ENCODE results near the gene REX1BD. TPM values are rescaled to one million over a fixed set of nuclear protein-coding genes. Genes with fewer than 3 reads are reported as not detected.

REX1BD gene
- polyA plus RNA-seq, 3 donors = 83.7 to 141 (median 122) TPM

GRCh38 chr19:18594824-18595373 lies 6.3 kb downstream of the REX1BD start:
- H3K27ac Mint-ChIP-seq = peak overlapping the region in 1 of 7 donors; percentile 23
- Histone ChIP-seq H3K27me3 (ENCODE audit: control insufficient read depth in 2 of 2, insufficient read depth in 2 of 2, low read length in 2 of 2) (peaks cover 7 to 37% of the 10 kb centered on the region in 2 donors), H3K9ac (ENCODE audit: insufficient read depth, low read length, poor library complexity, severe bottlenecking) (peak overlapping the region; percentile 34), H3K4me1 (ENCODE audit: control insufficient read depth in 1 of 2, insufficient read depth in 2 of 2, low read length in 2 of 2) (peaks cover 19 to 35% of the 10 kb centered on the region in 2 donors), H3K9me3 (replicated peaks in 1 of 2; ENCODE audit: control insufficient read depth in 1 of 2, insufficient read depth in 1 of 2, low read length in 2 of 2) (no peaks in the 10 kb centered on the region), H3K36me3 (replicated peaks in 1 of 2; ENCODE audit: control insufficient read depth in 1 of 2, insufficient read depth in 2 of 2, low read length in 2 of 2) (peaks cover 7 to 8% of the 10 kb centered on the region in 2 donors), H3K4me3 (replicated peaks in 1 of 3; ENCODE audit: low read depth in 2 of 3, low read length in 3 of 3) (peak overlapping the region in 2 of 3 experiments; percentile 12 to 73), H3K4me2 (replicated peaks; ENCODE audit: extremely low read depth, low read length, poor library complexity, severe bottlenecking) (peak overlapping the region; percentile 82), H3K79me2 (ENCODE audit: insufficient read depth, low read length) (peaks cover 3% of the 10 kb centered on the region), H3K27ac (ENCODE audit: low read depth in 1 of 2, low read length in 2 of 2) (no peak overlapping the region), H4K20me1 (ENCODE audit: insufficient read depth, low read length) (peaks cover 21% of the 10 kb centered on the region), H2AFZ (ENCODE audit: insufficient read depth, low read depth, low read length, poor library complexity, severe bottlenecking) (peak overlapping the region; percentile 66)
- H3K9me3 Mint-ChIP-seq = peaks cover 0 to 9% (median 1%) of the 10 kb centered on the region in 7 donors
- peaks cover 31 to 59% (median 47%) of the 10 kb centered on the region in 3 donors for H3K27me3 Mint-ChIP-seq (ENCODE audit: low read depth in 3 of 3)
- TF ChIP-seq, protein P1, sequence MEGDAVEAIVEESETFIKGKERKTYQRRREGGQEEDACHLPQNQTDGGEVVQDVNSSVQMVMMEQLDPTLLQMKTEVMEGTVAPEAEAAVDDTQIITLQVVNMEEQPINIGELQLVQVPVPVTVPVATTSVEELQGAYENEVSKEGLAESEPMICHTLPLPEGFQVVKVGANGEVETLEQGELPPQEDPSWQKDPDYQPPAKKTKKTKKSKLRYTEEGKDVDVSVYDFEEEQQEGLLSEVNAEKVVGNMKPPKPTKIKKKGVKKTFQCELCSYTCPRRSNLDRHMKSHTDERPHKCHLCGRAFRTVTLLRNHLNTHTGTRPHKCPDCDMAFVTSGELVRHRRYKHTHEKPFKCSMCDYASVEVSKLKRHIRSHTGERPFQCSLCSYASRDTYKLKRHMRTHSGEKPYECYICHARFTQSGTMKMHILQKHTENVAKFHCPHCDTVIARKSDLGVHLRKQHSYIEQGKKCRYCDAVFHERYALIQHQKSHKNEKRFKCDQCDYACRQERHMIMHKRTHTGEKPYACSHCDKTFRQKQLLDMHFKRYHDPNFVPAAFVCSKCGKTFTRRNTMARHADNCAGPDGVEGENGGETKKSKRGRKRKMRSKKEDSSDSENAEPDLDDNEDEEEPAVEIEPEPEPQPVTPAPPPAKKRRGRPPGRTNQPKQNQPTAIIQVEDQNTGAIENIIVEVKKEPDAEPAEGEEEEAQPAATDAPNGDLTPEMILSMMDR (IDR thresholded peaks at IDR 0.05) = no peak
- intact Hi-C loops (cut with micrococcal nuclease) = no loop called here
- peaks cover 27% of the 10 kb centered on the region for H3K4me1 Mint-ChIP-seq
- 12% methylated on average over 26 of the region's 26 CpGs for WGBS (ENCODE audit: insufficient coverage)
- H3K36me3 Mint-ChIP-seq = peaks cover 15 to 21% of the 10 kb centered on the region in 2 donors
- DNase-seq = no peak
- H3K4me3 Mint-ChIP-seq = peak overlapping the region; percentile 31 to 91

GRCh38 chr19:18595475-18595874 lies 6.9 kb downstream of the REX1BD start:
- H3K36me3 ChIP-seq (replicated peaks in 1 of 2; ENCODE audit: control insufficient read depth in 1 of 2, insufficient read depth in 2 of 2, low read length in 2 of 2) = peaks cover 6 to 7% of the 10 kb centered on the region in 2 donors
- Mint-ChIP-seq H3K9me3 (peaks cover 0 to 9% (median 1%) of the 10 kb centered on the region in 7 donors), H3K4me3 (peak overlapping the region in 1 of 2 donors; percentile 71), H3K27me3 (ENCODE audit: low read depth in 3 of 3) (peaks cover 36 to 63% (median 52%) of the 10 kb centered on the region in 3 donors), H3K27ac (peak overlapping the region in 2 of 7 donors; percentile 21 to 68), H3K4me1 (peaks cover 23% of the 10 kb centered on the region), H3K36me3 (peaks cover 15 to 19% of the 10 kb centered on the region in 2 donors)
- 76% methylated on average over 2 of the region's 6 CpGs for WGBS (ENCODE audit: insufficient coverage)
- TF ChIP-seq, protein P1 (IDR thresholded peaks at IDR 0.05) = no peak
- no peak overlapping the region for H3K4me3 ChIP-seq (replicated peaks in 1 of 3; ENCODE audit: low read depth in 2 of 3, low read length in 3 of 3)
- peaks cover 7 to 37% of the 10 kb centered on the region in 2 donors for H3K27me3 ChIP-seq (ENCODE audit: control insufficient read depth in 2 of 2, insufficient read depth in 2 of 2, low read length in 2 of 2)
- intact Hi-C loops (cut with micrococcal nuclease) = no loop called here
- peaks cover 16 to 30% of the 10 kb centered on the region in 2 donors for H3K4me1 ChIP-seq (ENCODE audit: control insufficient read depth in 1 of 2, insufficient read depth in 2 of 2, low read length in 2 of 2)
- H3K9ac ChIP-seq (ENCODE audit: insufficient read depth, low read length, poor library complexity, severe bottlenecking) = no peak overlapping the region
- H4K20me1 ChIP-seq (ENCODE audit: insufficient read depth, low read length) = peaks cover 15% of the 10 kb centered on the region
- no peaks in the 10 kb centered on the region for H3K79me2 ChIP-seq (ENCODE audit: insufficient read depth, low read length)
- H3K4me2 ChIP-seq (replicated peaks; ENCODE audit: extremely low read depth, low read length, poor library complexity, severe bottlenecking) = no peak overlapping the region
- no peak overlapping the region for H3K27ac ChIP-seq (ENCODE audit: low read depth in 1 of 2, low read length in 2 of 2)
- H3K9me3 ChIP-seq (replicated peaks in 1 of 2; ENCODE audit: control insufficient read depth in 1 of 2, insufficient read depth in 1 of 2, low read length in 2 of 2) = no peaks in the 10 kb centered on the region
- no peak overlapping the region for H2AFZ ChIP-seq (ENCODE audit: insufficient read depth, low read depth, low read length, poor library complexity, severe bottlenecking)
- no peak for DNase-seq

Data from CD14-positive monocyte (primary cell).